Neural cell (in vitro differentiated cells): Measurements from ENCODE around the gene SP2.

Experiments
- CTCF ChIP-seq: fragments of 450-650 bp; IDR thresholded peaks from 2 replicates; pipeline ENCODE4 v1.5.1; 2014; ENCODE audit warnings: antibody characterized with exemption, mild to moderate bottlenecking, moderate library complexity; ENCODE audit not compliant: poor library complexity, severe bottlenecking
- EZH2 ChIP-seq: fragments of 200-600, 300-800 bp; shearing (Covaris generic), sonication (generic); IDR thresholded peaks from 2 replicates; pipeline ENCODE4 v1.6.1; 2014; ENCODE audit warnings: antibody characterized with exemption, low read length, borderline replicate concordance, mild to moderate bottlenecking; ENCODE audit not compliant: insufficient read depth, poor library complexity, severe bottlenecking
- POLR2AphosphoS5 ChIP-seq: IDR thresholded peaks from 2 replicates; pipeline ENCODE4 v1.6.1; 2012

DNA sequence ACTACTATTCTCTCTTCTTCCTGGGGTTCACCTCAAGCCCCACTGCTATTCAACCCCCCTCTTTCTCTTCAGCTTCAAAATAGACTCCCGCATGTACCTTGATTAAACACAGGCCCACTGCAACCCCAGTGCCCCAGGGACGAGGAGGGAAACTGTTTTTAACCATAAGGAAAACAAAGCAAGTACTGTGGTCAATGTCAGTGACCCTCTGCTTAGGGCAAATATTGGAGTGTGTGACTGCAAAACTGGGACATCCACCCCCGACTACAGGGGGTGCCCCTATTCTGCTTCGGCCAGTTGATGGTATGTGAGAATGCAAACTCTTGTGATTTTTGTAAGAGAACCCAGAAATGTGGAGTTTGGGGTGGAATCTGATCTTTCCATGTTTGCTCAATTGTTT is 35.8 kb downstream of the SP2 start:
- TF ChIP-seq POLR2AphosphoS5 (no peak), EZH2 (no peak), CTCF (no peak)
